Skeletal muscle satellite cell (primary cell): ENCODE data around the gene LHFPL6.

Experiments used
- H3K27me3 ChIP-seq: 2 replicates; pipeline ENCODE4 v1.7.0; 2013; ENCODE audit warnings: low read length; ENCODE audit not compliant: control insufficient read depth, insufficient read depth
- H3K36me3 ChIP-seq: 2 replicates; pipeline ENCODE4 v1.7.0; 2013; ENCODE audit warnings: mild to moderate bottlenecking, control low read depth, low read length; ENCODE audit not compliant: insufficient read depth
- H3K4me1 ChIP-seq: 2 replicates; pipeline ENCODE4 v1.7.0; 2013; ENCODE audit warnings: low read length; ENCODE audit not compliant: control insufficient read depth, insufficient read depth
- H3K4me2 ChIP-seq: 2 replicates; pipeline ENCODE4 v1.7.0; 2013; ENCODE audit warnings: mild to moderate bottlenecking, low read length
- H3K4me3 ChIP-seq: 2 replicates; pipeline ENCODE4 v1.7.0; 2013; ENCODE audit warnings: low read length
- H3K9ac ChIP-seq: 2 replicates; pipeline ENCODE4 v1.7.0; 2013; ENCODE audit warnings: mild to moderate bottlenecking, low read depth, low read length, moderate library complexity
- H3K9me3 ChIP-seq: replicated peaks from 2 replicates; pipeline ENCODE4 v1.7.0; 2013; ENCODE audit warnings: mild to moderate bottlenecking, control low read depth, low read length

LHFPL6 gene

GRCh38 chr13:39327172-39327479, 275.9 kb downstream of the LHFPL6 start:
- Histone ChIP-seq H3K36me3 (no peaks in the 10 kb centered on the region), H3K4me3 (no peak overlapping the region), H3K4me2 (no peak overlapping the region), H3K4me1 (no peaks in the 10 kb centered on the region), H3K9ac (no peak overlapping the region), H3K9me3 (no peaks in the 10 kb centered on the region), H3K27me3 (no peaks in the 10 kb centered on the region)

GRCh38 chr13:39326469-39327171, 276.4 kb downstream of the LHFPL6 start:
- Histone ChIP-seq H3K4me1 (no peaks in the 10 kb centered on the region), H3K36me3 (no peaks in the 10 kb centered on the region), H3K9ac (no peak overlapping the region), H3K4me3 (no peak overlapping the region), H3K27me3 (no peaks in the 10 kb centered on the region), H3K9me3 (no peaks in the 10 kb centered on the region), H3K4me2 (no peak overlapping the region)

GRCh38 chr13:39324806-39325311, 278.1 kb downstream of the LHFPL6 start:
- no peaks in the 10 kb centered on the region for H3K4me1 ChIP-seq
- H3K9ac ChIP-seq = no peak overlapping the region
- no peak overlapping the region for H3K4me3 ChIP-seq
- H3K36me3 ChIP-seq = no peaks in the 10 kb centered on the region
- H3K27me3 ChIP-seq = no peaks in the 10 kb centered on the region
- H3K4me2 ChIP-seq = no peak overlapping the region
- H3K9me3 ChIP-seq = no peaks in the 10 kb centered on the region

- no peaks in the 10 kb centered on the region for H3K9me3 ChIP-seq
- no peak overlapping the region for H3K4me3 ChIP-seq
- H3K4me2 ChIP-seq = no peak overlapping the region
- H3K9ac ChIP-seq = no peak overlapping the region
- H3K27me3 ChIP-seq = no peaks in the 10 kb centered on the region
- no peaks in the 10 kb centered on the region for H3K4me1 ChIP-seq
- no peaks in the 10 kb centered on the region for H3K36me3 ChIP-seq
These were observed 280.0 kb downstream of the LHFPL6 start for GRCh38 chr13:39322836-39323585.

- H3K9me3 ChIP-seq = no peaks in the 10 kb centered on the region
- no peaks in the 10 kb centered on the region for H3K36me3 ChIP-seq
- H3K27me3 ChIP-seq = no peaks in the 10 kb centered on the region
- H3K4me2 ChIP-seq = no peak overlapping the region
- H3K9ac ChIP-seq = no peak overlapping the region
- no peak overlapping the region for H3K4me3 ChIP-seq
- H3K4me1 ChIP-seq = peaks cover 3% of the 10 kb centered on the region
These were observed 281.4 kb downstream of the LHFPL6 start for GRCh38 chr13:39321574-39321973.

- no peaks in the 10 kb centered on the region for H3K27me3 ChIP-seq
- H3K4me1 ChIP-seq = peaks cover 3% of the 10 kb centered on the region
- H3K36me3 ChIP-seq = no peaks in the 10 kb centered on the region
- H3K4me3 ChIP-seq = no peak overlapping the region
- no peaks in the 10 kb centered on the region for H3K9me3 ChIP-seq
- no peak overlapping the region for H3K9ac ChIP-seq
- no peak overlapping the region for H3K4me2 ChIP-seq
These were observed 284.8 kb downstream of the LHFPL6 start for GRCh38 chr13:39318161-39318560.

- Histone ChIP-seq H3K9ac (no peak overlapping the region), H3K27me3 (no peaks in the 10 kb centered on the region), H3K36me3 (no peaks in the 10 kb centered on the region), H3K4me2 (no peak overlapping the region), H3K4me1 (peaks cover 3% of the 10 kb centered on the region), H3K4me3 (no peak overlapping the region), H3K9me3 (no peaks in the 10 kb centered on the region)
These were observed 285.7 kb downstream of the LHFPL6 start for GRCh38 chr13:39317291-39317690.

GRCh38 chr13:39315796-39316195, 287.2 kb downstream of the LHFPL6 start:
- no peak overlapping the region for H3K9ac ChIP-seq
- no peaks in the 10 kb centered on the region for H3K27me3 ChIP-seq
- no peaks in the 10 kb centered on the region for H3K9me3 ChIP-seq
- H3K4me2 ChIP-seq = no peak overlapping the region
- no peaks in the 10 kb centered on the region for H3K36me3 ChIP-seq
- H3K4me3 ChIP-seq = no peak overlapping the region
- peaks cover 12% of the 10 kb centered on the region for H3K4me1 ChIP-seq

GRCh38 chr13:39313721-39314120, 289.3 kb downstream of the LHFPL6 start:
- Histone ChIP-seq H3K9me3 (no peaks in the 10 kb centered on the region), H3K27me3 (no peaks in the 10 kb centered on the region), H3K4me3 (no peak overlapping the region), H3K4me2 (no peak overlapping the region), H3K36me3 (no peaks in the 10 kb centered on the region), H3K4me1 (peaks cover 12% of the 10 kb centered on the region), H3K9ac (no peak overlapping the region)

- Histone ChIP-seq H3K9ac (no peak overlapping the region), H3K4me3 (no peak overlapping the region), H3K36me3 (no peaks in the 10 kb centered on the region), H3K4me2 (no peak overlapping the region), H3K27me3 (no peaks in the 10 kb centered on the region), H3K9me3 (no peaks in the 10 kb centered on the region), H3K4me1 (peaks cover 12% of the 10 kb centered on the region)
These were observed 290.4 kb downstream of the LHFPL6 start for GRCh38 chr13:39312596-39312995.

GRCh38 chr13:39311619-39312018, 291.4 kb downstream of the LHFPL6 start:
- no peaks in the 10 kb centered on the region for H3K27me3 ChIP-seq
- no peaks in the 10 kb centered on the region for H3K36me3 ChIP-seq
- H3K4me1 ChIP-seq = peaks cover 10% of the 10 kb centered on the region
- H3K4me2 ChIP-seq = no peak overlapping the region
- H3K9me3 ChIP-seq = no peaks in the 10 kb centered on the region
- H3K9ac ChIP-seq = no peak overlapping the region
- no peak overlapping the region for H3K4me3 ChIP-seq

- no peak overlapping the region for H3K9ac ChIP-seq
- no peaks in the 10 kb centered on the region for H3K9me3 ChIP-seq
- no peak overlapping the region for H3K4me3 ChIP-seq
- H3K4me2 ChIP-seq = no peak overlapping the region
- peaks cover 10% of the 10 kb centered on the region for H3K4me1 ChIP-seq
- H3K27me3 ChIP-seq = no peaks in the 10 kb centered on the region
- no peaks in the 10 kb centered on the region for H3K36me3 ChIP-seq
These were observed 292.0 kb downstream of the LHFPL6 start for GRCh38 chr13:39310961-39311360.
